GM12878 (cell line): ENCODE measurements around the gene TMEM121B. TPM values are rescaled to one million over a fixed set of nuclear protein-coding genes. Genes with fewer than 3 reads are reported as not detected.

ENCODE experiments used
- ATAC-seq: fragments of 200-7000 bp; cut with Tn5 transposase; 3 replicates; pipeline ENCODE4 v1.9.1; 2020; ENCODE audit warnings: mild to moderate bottlenecking, moderate library complexity
- BruUV-seq: library from RNA; stranded (reverse); fragments of 400-500 nt; replicated peaks from 2 replicates; lab custom pipeline; 2021; lab: Mats Ljungman, UMichigan
- CTCF ChIA-PET: fragments of 300-600 bp; sonication (Branson Sonifier 250); formaldehyde crosslinking; extraction: SDS; loops from one replicate; lab custom pipeline; 2021; ENCODE audit warnings: inconsistent platforms; lab: Yijun Ruan, JAX
- POLR2A ChIA-PET: fragments of 350-600 bp; formaldehyde crosslinking; extraction: SDS; loops from one replicate; lab custom pipeline; 2021; ENCODE audit warnings: inconsistent platforms; lab: Charles Lee
- RAD21 ChIA-PET: fragments of 300-600 bp; sonication (Branson Sonifier 250); formaldehyde crosslinking; loops from one replicate; lab custom pipeline; 2023; ENCODE audit warnings: antibody characterized with exemption; ENCODE audit not compliant: unreplicated experiment; lab: Charles Lee
- SMC1A ChIA-PET: fragments of 300-600 bp; sonication (Branson Sonifier 250); formaldehyde crosslinking; loops from one replicate; lab custom pipeline; 2023; ENCODE audit not compliant: unreplicated experiment, uncharacterized antibody; lab: Charles Lee
- DNase-seq: peaks from one replicate; pipeline ENCODE4 v3.0.0-alpha.2; 2011; ENCODE audit warnings: low read depth, low spot score
- FAIRE-seq: peaks from 3 replicates; lab custom pipeline; 2011; peaks lifted over from hg19 to GRCh38; lab: Jason Lieb, UNC
- H2AFZ ChIP-seq: 2 replicates; pipeline ENCODE4 v1.6.0; 2011; ENCODE audit warnings: low read depth, low read length, control low read depth; ENCODE audit not compliant: control insufficient read depth
- H3K27ac ChIP-seq: 2 replicates; pipeline ENCODE4 v1.5.1; 2011; ENCODE audit warnings: control low read depth; ENCODE audit not compliant: control insufficient read depth, insufficient read depth
- H3K27me3 ChIP-seq, 2 experiments: replicated peaks in 1 of 2; 2 replicates each; pipeline versions ENCODE4 v1.6.0 to v1.6.1; 2011; ENCODE audit warnings: low read length in 1 of 2; ENCODE audit not compliant: control insufficient read depth in 2 of 2, insufficient read depth in 2 of 2
- H3K36me3 ChIP-seq, 2 experiments: 2 replicates each; pipeline ENCODE4 v1.5.1; 2011; ENCODE audit warnings: low read length in 1 of 2; ENCODE audit not compliant: control insufficient read depth in 2 of 2, insufficient read depth in 2 of 2
- H3K4me1 ChIP-seq: 2 replicates; pipeline ENCODE4 v1.6.1; 2011; ENCODE audit warnings: mild to moderate bottlenecking, low read length, moderate library complexity, mixed read lengths; ENCODE audit not compliant: control insufficient read depth, insufficient read depth
- H3K4me2 ChIP-seq: 2 replicates; pipeline ENCODE4 v1.6.0; 2011; ENCODE audit warnings: control low read depth; ENCODE audit not compliant: control insufficient read depth, insufficient read depth
- H3K4me3 ChIP-seq: fragments of 200-600 bp; sonication (generic); 2 replicates; pipeline ENCODE4 v1.5.1; 2016
- H3K79me2 ChIP-seq: 2 replicates; pipeline ENCODE4 v1.6.0; 2011; ENCODE audit warnings: low read length; ENCODE audit not compliant: control insufficient read depth, insufficient read depth
- H3K9ac ChIP-seq: 2 replicates; pipeline ENCODE4 v1.8.0; 2011; ENCODE audit warnings: low read length, control low read depth, mixed read lengths; ENCODE audit not compliant: control insufficient read depth, insufficient read depth
- H3K9me3 ChIP-seq: replicated peaks from 3 replicates; pipeline ENCODE4 v1.5.1; 2011; ENCODE audit warnings: mild to moderate bottlenecking, low read length; ENCODE audit not compliant: control insufficient read depth, insufficient read depth
- H4K20me1 ChIP-seq: 2 replicates; pipeline ENCODE4 v1.6.0; 2011; ENCODE audit not compliant: control insufficient read depth, insufficient read depth
- ETV6 ChIP-seq, 2 experiments: fragments of 450-650 bp in 1 of 2; IDR thresholded peaks in 1 of 2; conservative IDR thresholded peaks in 1 of 2; 2 replicates each; pipeline ENCODE4 v1.6.1; 2014; ENCODE audit warnings: antibody characterized with exemption in 1 of 2, borderline replicate concordance in 1 of 2, low read depth in 1 of 2, mild to moderate bottlenecking in 1 of 2, moderate library complexity in 1 of 2
- MLLT1 ChIP-seq: fragments of 450-650 bp; IDR thresholded peaks from 2 replicates; pipeline ENCODE4 v1.6.1; 2016; ENCODE audit warnings: mild to moderate bottlenecking
- WGBS: methylation state at CpG from one replicate; pipeline ENCODE4 v1.1.6; 2016; ENCODE audit warnings: low lambda C conversion rate; ENCODE audit not compliant: insufficient replicate concordance, insufficient coverage; ENCODE audit errors: missing lambda C conversion rate; 5-methylcytosine and 5-hydroxymethylcytosine counted together
- in situ Hi-C: fragments of 300-500 bp; cut with MboI; formaldehyde crosslinking; loops from 9 replicates; pipeline ENCODE4 v1.14.3; 2018; ENCODE audit warnings: mixed read lengths
- intact Hi-C: fragments of 100-400 bp; cut with micrococcal nuclease; formaldehyde crosslinking; loops from one replicate; pipeline ENCODE4 v1.14.2; 2022; ENCODE audit not compliant: unreplicated experiment
- polyA plus RNA-seq, 11 experiments: library from polyadenylated mRNA; depleted of rRNA in 4 of 11; unstranded in 6 of 11; stranded (reverse) in 5 of 11; fragments of >200 nt; fragmentation: Nextera tagmentation in 4 of 11; fragmentation: Illumina TruSeq in 1 of 11; extraction: Ambion mirVana in 4 of 11; extraction: Trizol in 1 of 11; gene quantifications; 1 replicate in 1 of 11; 2 replicates in 10 of 11; pipeline versions ENCODE4 v1.2.1 to v1.2.3, GENCODE V29; 2011 to 2016; ENCODE audit warnings: inconsistent platforms in 2 of 11, missing spikeins in 2 of 11, low read depth in 1 of 11
- total RNA-seq, 4 experiments: library from RNA; depleted of rRNA in 3 of 4; stranded (reverse); fragments of >200 nt in 3 of 4; fragmentation: Illumina TruSeq in 1 of 4; extraction: Trizol in 1 of 4; gene quantifications; 2 replicates each; pipeline versions ENCODE4 v1.2.1 to v1.2.3, GENCODE V29; 2013 to 2021

TMEM121B gene
- total and polyA plus RNA-seq, 10 of the 15 experiments (the other 5 are each of a cell fraction or from before 2014, with no cell fraction given): 0.02 to 0.10 (median 0.06) TPM; not detected in 5

- DNase-seq (no peak), FAIRE-seq (no peak), ATAC-seq (no peak)
- Histone ChIP-seq H3K4me2 (peak overlapping the region; percentile 58), H3K4me3 (peak overlapping the region; percentile 79), H3K36me3 (no peaks in the 10 kb centered on the region), H3K4me1 (peaks cover 3% of the 10 kb centered on the region; the same call in 1 of the 2 replicates), H4K20me1 (no peaks in the 10 kb centered on the region; the same call in 1 of the 2 replicates), H2AFZ (peak overlapping the region; percentile 89), H3K27ac (peak overlapping the region; percentile 61; the same call in 1 of the 2 replicates), H3K27me3 (no peaks in the 10 kb centered on the region), H3K9ac (peak overlapping the region; percentile 76), H3K79me2 (peaks cover 24% of the 10 kb centered on the region), H3K9me3 (no peaks in the 10 kb centered on the region)
- ChIA-PET RAD21 (interaction anchor here (1.9 kb wide), 1 partner anchor 344 kb away, joined by 7 read pairs; no protein-coding TSS in a partner anchor), POLR2A (interaction anchor here (1.2 kb wide), 1 partner anchor 13 kb away, joined by 3 read pairs; no protein-coding TSS in a partner anchor), CTCF (interaction anchor here (0.6 to 8.1 kb wide), 4 partner anchors 9 to 343 kb away, joined by 3 to 72 read pairs (median 4); no protein-coding TSS in a partner anchor), SMC1A (interaction anchor here (0.9 to 1.6 kb wide), 5 partner anchors 10 to 343 kb away, joined by 3 to 10 read pairs (median 3); no protein-coding TSS in a partner anchor)
- in situ Hi-C loops (no loop called here), intact Hi-C loops (loop anchor here (10.0 kb wide), 1 partner anchor 333 kb away; the partner anchor contains the start of gene XKR3)
- no TSS peak for BruUV-seq
- WGBS: 45% methylated on average over 17 of the region's 17 CpGs
- peak; percentile 68; the same call in 1 of the 2 replicates for TF ChIP-seq MLLT1
- no peak for TF ChIP-seq ETV6 (conservative IDR thresholded peaks at IDR 0.05 in 1 of 2, IDR thresholded peaks at IDR 0.05 in 1 of 2; ENCODE audit: borderline replicate concordance in 1 of 2, low read depth in 1 of 2)
- TF ChIP-seq, all 136 proteins: peak for 1
Measured at GRCh38 chr22:17158176-17158567, 37.0 kb upstream of the TMEM121B start.
